BLaER1 (cell line): ENCODE measurements around the gene SSUH2.
"Not testable (repeated sequence)": the region's sequence is repeated elsewhere in the genome, so short reads cannot be mapped to it uniquely, and the experiment has no call there.

ENCODE experiments used
- H3K27ac ChIP-seq: shearing (Covaris generic); formaldehyde crosslinking; 2 replicates; pipeline ENCODE4 v1.8.1; 2022
- H3K27me3 ChIP-seq: shearing (Covaris generic); formaldehyde crosslinking; 2 replicates; pipeline ENCODE4 v1.8.1; 2022
- H3K36me3 ChIP-seq: shearing (Covaris generic); formaldehyde crosslinking; 2 replicates; pipeline ENCODE4 v1.8.1; 2022
- H3K4me1 ChIP-seq: shearing (Covaris generic); formaldehyde crosslinking; 2 replicates; pipeline ENCODE4 v1.8.1; 2022
- H3K4me2 ChIP-seq: shearing (Covaris generic); formaldehyde crosslinking; 2 replicates; pipeline ENCODE4 v1.8.1; 2022
- H3K4me3 ChIP-seq: shearing (Covaris generic); formaldehyde crosslinking; 2 replicates; pipeline ENCODE4 v1.8.1; 2022
- H3K9ac ChIP-seq: shearing (Covaris generic); formaldehyde crosslinking; 2 replicates; pipeline ENCODE4 v1.8.1; 2022
- H3K9me3 ChIP-seq: shearing (Covaris generic); formaldehyde crosslinking; 2 replicates; pipeline ENCODE4 v1.8.1; 2022
- H4K20me1 ChIP-seq: shearing (Covaris generic); formaldehyde crosslinking; 2 replicates; pipeline ENCODE4 v1.8.1; 2022
- Cebpa-rat ChIP-seq: shearing (Covaris generic); IDR thresholded peaks from 2 replicates; pipeline ENCODE4 v1.8.1; 2022

The SSUH2 gene

DNA sequence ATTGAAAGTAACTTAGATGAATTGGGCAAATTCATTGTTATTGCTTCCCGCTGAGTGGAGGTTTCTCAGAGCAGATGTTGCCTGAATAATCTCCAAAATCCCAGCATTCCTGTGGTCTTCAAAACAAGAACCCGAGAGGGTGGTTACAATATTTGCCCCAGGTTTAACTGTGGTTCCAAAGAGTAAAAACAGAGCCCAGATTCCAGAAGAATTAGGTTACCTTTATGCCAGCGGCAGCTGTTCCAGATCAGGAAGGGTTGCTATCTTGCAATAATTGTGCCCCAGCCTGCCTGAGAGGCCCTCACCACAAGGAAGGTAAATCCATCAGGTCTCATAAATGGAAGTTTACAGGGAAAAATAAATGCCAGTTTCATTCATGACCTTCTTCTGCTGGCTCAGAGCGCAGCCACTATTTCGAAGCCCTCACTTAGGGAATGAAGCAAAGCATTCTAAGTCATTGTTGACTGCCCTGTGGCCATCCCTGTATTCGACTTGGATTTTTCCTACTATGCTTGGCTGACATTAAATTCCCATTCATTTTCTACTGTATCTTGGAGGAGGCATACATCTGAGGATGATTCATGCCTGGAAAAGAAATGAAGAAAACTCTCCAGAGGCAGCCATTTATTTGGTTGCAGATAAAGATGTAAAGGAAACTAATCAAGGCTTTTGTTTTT, 54.6 kb downstream of the SSUH2 start:
- no peaks in the 10 kb centered on the region for H3K27me3 ChIP-seq
- H3K4me3 ChIP-seq = no peak overlapping the region
- no peaks in the 10 kb centered on the region for H3K36me3 ChIP-seq
- H3K9ac ChIP-seq = no peak overlapping the region
- no peak for TF ChIP-seq Cebpa-rat
- no peak overlapping the region for H3K4me2 ChIP-seq
- H3K9me3 ChIP-seq = peaks cover 15% of the 10 kb centered on the region
- no peaks in the 10 kb centered on the region for H4K20me1 ChIP-seq
- H3K27ac ChIP-seq = no peak overlapping the region
- peaks cover 11% of the 10 kb centered on the region for H3K4me1 ChIP-seq

DNA sequence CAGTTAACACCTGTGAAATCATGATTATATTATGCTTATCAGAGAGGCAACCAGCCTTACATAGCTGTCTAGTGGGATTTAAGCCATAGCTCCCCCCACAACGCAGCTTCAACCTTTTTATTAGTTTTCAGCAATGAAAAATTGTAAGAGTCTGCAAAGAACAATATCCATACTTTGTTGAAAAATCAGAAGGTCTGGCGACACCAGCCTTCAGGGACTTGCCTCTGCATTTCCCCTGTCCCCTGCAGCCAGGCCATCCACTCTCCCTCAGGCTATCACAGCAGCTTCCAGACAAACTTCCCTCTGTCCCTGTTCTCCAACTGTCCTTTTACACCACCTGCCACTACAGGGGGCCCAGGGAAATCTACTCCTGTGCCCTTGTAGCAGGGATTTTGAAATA, 59.9 kb downstream of the SSUH2 start:
- H3K27me3 ChIP-seq = no peaks in the 10 kb centered on the region
- H3K36me3 ChIP-seq = no peaks in the 10 kb centered on the region
- H3K4me2 ChIP-seq = no peak overlapping the region
- H4K20me1 ChIP-seq = no peaks in the 10 kb centered on the region
- no peak overlapping the region for H3K27ac ChIP-seq
- no peak for TF ChIP-seq Cebpa-rat
- no peak overlapping the region for H3K4me3 ChIP-seq
- H3K9me3 ChIP-seq = 0 out of 2 replicates have a peak, but pooled peaks cover 3% of the 10 kb centered on the region
- no peak overlapping the region for H3K9ac ChIP-seq
- H3K4me1 ChIP-seq = 0 out of 2 replicates have a peak, but pooled peaks cover 5% of the 10 kb centered on the region

DNA sequence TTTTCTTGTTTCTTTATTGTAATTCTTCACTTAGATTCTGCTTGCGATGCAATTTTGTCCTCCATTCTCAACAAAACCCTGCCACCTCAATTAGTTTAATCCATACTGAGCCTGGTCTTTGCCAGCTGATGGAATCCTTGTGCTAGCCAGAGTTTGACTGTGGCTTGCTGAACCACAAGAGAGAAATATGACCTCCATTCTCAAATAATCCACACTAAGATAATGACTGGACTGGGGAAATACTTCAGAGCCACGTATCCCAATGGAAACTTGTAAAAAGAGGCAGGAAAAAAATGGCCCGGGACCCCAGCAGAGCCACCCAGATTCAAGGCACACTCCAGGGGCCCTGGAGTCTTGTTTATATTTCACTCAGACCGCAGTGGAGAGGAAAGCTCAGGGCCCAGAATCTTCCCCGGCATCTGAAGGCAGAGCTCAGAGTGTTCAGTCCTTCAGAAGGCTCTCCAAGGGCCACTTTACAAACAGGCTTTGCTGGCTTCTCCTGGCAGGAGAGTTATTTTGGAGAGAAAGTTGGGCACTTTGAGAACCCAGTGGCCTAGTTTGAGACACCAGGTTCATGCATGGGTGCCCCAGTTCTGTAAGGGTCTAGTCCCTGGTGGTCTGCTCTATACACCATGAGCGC, 62.7 kb downstream of the SSUH2 start:
- no peak overlapping the region for H3K9ac ChIP-seq
- no peak for TF ChIP-seq Cebpa-rat
- no peak overlapping the region for H3K27ac ChIP-seq
- H3K4me1 ChIP-seq = 0 out of 2 replicates have a peak, but pooled peaks cover 5% of the 10 kb centered on the region
- no peaks in the 10 kb centered on the region for H3K27me3 ChIP-seq
- 0 out of 2 replicates have a peak, but pooled peaks cover 3% of the 10 kb centered on the region for H3K9me3 ChIP-seq
- H3K4me2 ChIP-seq = peak overlapping the region; percentile 6
- H3K4me3 ChIP-seq = no peak overlapping the region
- no peaks in the 10 kb centered on the region for H3K36me3 ChIP-seq
- no peaks in the 10 kb centered on the region for H4K20me1 ChIP-seq

DNA sequence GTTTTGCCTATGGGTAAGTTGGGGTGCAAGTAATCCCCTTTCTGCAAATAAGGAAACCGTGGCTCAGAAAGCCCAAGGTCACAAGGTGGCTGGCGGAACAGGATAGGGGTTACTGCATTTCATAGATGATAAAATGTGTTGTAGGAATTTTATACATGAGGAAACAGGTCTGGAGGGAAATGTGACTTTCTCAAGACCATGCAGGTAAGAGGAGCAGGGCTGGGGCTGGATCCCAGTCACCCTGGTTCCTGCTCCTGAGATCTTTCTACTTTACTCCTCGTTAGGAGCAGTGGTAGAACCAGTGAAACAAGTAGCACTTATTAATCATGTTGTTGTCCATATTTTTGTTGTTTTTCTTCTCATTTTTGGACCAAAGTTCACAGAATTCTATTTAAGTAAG, 63.2 kb downstream of the SSUH2 start:
- H3K9me3 ChIP-seq = 0 out of 2 replicates have a peak, but pooled peaks cover 2% of the 10 kb centered on the region
- H3K36me3 ChIP-seq = no peaks in the 10 kb centered on the region
- H3K4me3 ChIP-seq = no peak overlapping the region
- no peak overlapping the region for H3K27ac ChIP-seq
- TF ChIP-seq Cebpa-rat = no peak
- no peak overlapping the region for H3K9ac ChIP-seq
- no peak overlapping the region for H3K4me2 ChIP-seq
- no peaks in the 10 kb centered on the region for H3K27me3 ChIP-seq
- H4K20me1 ChIP-seq = no peaks in the 10 kb centered on the region
- H3K4me1 ChIP-seq = 0 out of 2 replicates have a peak, but pooled peaks cover 5% of the 10 kb centered on the region

DNA sequence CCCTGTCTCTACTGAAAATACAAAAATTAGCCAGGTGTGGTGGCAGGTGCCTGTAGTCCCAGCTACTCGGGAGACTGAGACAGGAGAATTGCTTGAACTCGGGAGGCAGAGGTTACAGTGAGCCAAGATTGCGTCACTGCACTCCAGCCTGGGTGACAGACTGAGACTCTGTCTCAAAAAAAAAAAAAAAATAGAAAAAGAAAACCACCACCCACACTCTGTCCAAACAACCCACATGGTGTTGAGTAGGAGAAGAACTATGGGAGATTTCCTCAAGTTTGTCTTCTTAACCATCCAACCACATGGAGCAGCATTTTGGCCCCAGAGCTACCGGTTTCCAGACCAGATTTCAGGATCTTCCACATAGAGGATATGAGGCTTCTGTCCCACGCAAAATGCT, 64.2 kb downstream of the SSUH2 start:
- not testable (repeated sequence) for H3K9ac ChIP-seq, H3K4me2 ChIP-seq, H3K4me1 ChIP-seq, H3K9me3 ChIP-seq, H3K4me3 ChIP-seq, H3K36me3 ChIP-seq, H3K27ac ChIP-seq, H3K27me3 ChIP-seq, H4K20me1 ChIP-seq

DNA sequence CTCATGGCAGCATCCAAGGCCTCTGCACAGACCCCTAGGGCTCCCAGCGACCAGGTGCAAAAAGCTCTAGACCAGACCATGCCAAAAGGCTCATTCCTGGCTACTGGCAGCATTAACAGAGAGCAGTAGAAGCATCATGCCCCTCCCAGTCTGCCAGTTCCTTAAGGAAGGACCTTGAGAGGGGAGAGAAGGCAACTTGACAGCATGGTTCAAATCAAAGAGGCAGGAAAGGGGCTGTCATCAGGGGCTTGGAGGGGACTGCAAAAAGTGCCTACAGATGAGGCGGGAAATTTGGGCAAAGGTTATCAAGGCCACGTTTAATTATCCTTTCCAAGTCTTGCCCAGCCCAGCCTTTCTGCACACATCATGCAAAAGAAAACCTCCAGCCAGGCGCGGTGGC, 64.7 kb downstream of the SSUH2 start:
- H3K36me3 ChIP-seq = no peaks in the 10 kb centered on the region
- H3K4me1 ChIP-seq = 0 out of 2 replicates have a peak, but pooled peaks cover 5% of the 10 kb centered on the region
- H3K9me3 ChIP-seq = no peaks in the 10 kb centered on the region
- no peak overlapping the region for H3K4me2 ChIP-seq
- no peaks in the 10 kb centered on the region for H3K27me3 ChIP-seq
- H3K27ac ChIP-seq = no peak overlapping the region
- no peak overlapping the region for H3K9ac ChIP-seq
- no peaks in the 10 kb centered on the region for H4K20me1 ChIP-seq
- no peak for TF ChIP-seq Cebpa-rat
- no peak overlapping the region for H3K4me3 ChIP-seq

DNA sequence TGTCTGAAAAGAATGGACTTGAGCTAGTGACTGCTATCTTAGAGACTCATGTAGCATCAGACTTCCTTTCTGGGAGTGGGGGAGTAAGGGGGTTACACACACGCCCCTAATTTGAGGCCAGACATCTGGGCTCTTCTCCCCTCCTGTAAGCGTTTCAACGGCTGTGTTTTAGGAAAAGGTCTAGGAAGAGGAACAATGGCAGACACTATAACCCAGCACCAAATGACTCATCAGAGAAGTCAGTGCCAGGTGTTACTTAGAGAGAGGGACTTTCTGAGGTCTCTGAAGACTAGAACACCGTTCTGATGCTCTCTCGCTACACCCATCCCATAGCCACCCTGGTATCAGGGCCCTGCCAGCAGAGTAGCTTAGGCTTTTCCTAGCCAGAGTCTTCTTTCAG, 65.5 kb downstream of the SSUH2 start:
- H3K36me3 ChIP-seq = no peaks in the 10 kb centered on the region
- no peak overlapping the region for H3K9ac ChIP-seq
- no peak for TF ChIP-seq Cebpa-rat
- H3K27ac ChIP-seq = no peak overlapping the region
- no peak overlapping the region for H3K4me2 ChIP-seq
- H3K4me1 ChIP-seq = 0 out of 2 replicates have a peak, but pooled peaks cover 5% of the 10 kb centered on the region
- no peaks in the 10 kb centered on the region for H3K9me3 ChIP-seq
- no peaks in the 10 kb centered on the region for H3K27me3 ChIP-seq
- no peaks in the 10 kb centered on the region for H4K20me1 ChIP-seq
- H3K4me3 ChIP-seq = no peak overlapping the region

DNA sequence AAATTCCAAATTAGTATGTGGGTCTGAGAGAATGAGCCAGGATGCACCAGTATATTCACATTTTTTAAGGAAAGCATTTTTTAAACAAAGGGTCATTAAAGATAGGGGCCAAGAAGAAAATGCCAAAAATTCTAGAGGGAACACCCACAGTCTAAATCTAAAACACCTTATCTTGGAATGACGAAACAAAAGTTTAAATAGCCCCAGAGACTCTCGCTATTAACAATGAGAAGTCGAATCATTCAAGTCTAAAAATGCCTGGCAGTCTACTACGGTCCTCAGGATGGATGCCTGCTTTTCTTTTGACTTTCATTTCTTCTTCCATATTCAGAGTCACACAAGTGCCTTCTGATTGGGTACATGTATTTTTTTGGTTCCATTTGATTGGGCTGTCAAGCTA, 66.3 kb downstream of the SSUH2 start:
- no peaks in the 10 kb centered on the region for H3K27me3 ChIP-seq
- no peaks in the 10 kb centered on the region for H3K9me3 ChIP-seq
- no peak for TF ChIP-seq Cebpa-rat
- no peak overlapping the region for H3K4me2 ChIP-seq
- no peak overlapping the region for H3K9ac ChIP-seq
- no peaks in the 10 kb centered on the region for H4K20me1 ChIP-seq
- H3K4me3 ChIP-seq = no peak overlapping the region
- H3K4me1 ChIP-seq = 0 out of 2 replicates have a peak, but pooled peaks cover 5% of the 10 kb centered on the region
- no peaks in the 10 kb centered on the region for H3K36me3 ChIP-seq
- no peak overlapping the region for H3K27ac ChIP-seq

DNA sequence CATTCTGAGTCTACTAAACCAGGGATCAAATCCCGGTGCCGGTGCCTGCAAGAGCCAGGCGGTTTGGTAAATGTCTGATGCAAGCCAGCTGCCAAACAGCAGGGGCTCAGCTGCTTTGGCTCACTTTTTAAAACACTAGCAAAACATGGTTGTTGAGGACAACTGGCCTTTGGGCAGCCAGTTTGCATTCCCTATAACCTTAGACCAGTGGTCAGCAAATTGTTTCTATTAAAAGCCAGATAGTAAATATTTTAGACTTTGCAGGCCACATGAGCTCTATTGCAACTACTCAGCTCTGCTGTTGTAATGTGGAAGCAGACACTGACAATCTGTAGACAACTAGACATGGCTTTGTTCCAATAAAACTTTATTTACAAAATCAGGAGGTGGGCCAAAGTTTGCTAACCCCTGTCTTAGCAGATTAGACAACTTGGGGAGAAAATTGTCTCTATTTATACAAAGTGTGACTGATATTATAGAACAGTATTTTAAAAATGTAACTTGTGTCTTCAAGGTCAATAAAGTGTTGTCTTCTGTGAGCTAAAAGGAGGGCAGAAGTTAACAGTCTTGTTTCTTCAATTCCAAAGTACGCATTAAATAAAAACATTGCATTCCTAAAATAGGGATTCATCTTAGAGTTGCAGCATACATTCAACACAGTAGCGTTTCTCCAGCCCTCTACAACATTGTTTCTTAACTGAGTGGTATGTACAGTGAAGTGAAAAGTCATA, 67.6 kb downstream of the SSUH2 start:
- no peak overlapping the region for H3K27ac ChIP-seq
- no peak overlapping the region for H3K4me2 ChIP-seq
- H4K20me1 ChIP-seq = no peaks in the 10 kb centered on the region
- TF ChIP-seq Cebpa-rat = no peak
- H3K27me3 ChIP-seq = no peaks in the 10 kb centered on the region
- 0 out of 2 replicates have a peak, but pooled peaks cover 1% of the 10 kb centered on the region for H3K4me1 ChIP-seq
- H3K9me3 ChIP-seq = no peaks in the 10 kb centered on the region
- no peaks in the 10 kb centered on the region for H3K36me3 ChIP-seq
- H3K4me3 ChIP-seq = no peak overlapping the region
- H3K9ac ChIP-seq = no peak overlapping the region

DNA sequence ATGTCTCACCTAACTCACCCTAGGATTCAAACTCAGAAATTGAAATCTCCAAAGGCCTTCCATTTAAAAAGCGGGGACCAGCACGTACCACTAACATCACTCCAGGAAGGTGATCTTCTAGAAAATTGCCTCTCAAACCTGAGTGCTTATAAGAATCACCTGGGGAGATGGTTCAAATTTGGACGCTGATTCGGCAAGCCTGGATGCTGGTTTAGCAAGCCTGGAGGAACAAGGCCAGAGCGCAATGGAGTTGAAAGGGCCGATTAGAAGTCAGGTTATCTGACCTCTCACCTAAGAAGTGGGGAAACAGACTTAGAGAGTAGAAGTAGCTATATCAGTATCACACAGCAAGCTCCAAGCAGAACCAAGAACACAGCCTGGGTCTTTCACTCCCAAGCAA, 68.2 kb downstream of the SSUH2 start:
- no peak overlapping the region for H3K4me2 ChIP-seq
- no peak for TF ChIP-seq Cebpa-rat
- H3K36me3 ChIP-seq = no peaks in the 10 kb centered on the region
- no peak overlapping the region for H3K27ac ChIP-seq
- H3K9ac ChIP-seq = no peak overlapping the region
- H3K4me1 ChIP-seq = peaks cover 3% of the 10 kb centered on the region
- no peaks in the 10 kb centered on the region for H4K20me1 ChIP-seq
- no peaks in the 10 kb centered on the region for H3K9me3 ChIP-seq
- no peaks in the 10 kb centered on the region for H3K27me3 ChIP-seq
- no peak overlapping the region for H3K4me3 ChIP-seq
